Ovary (tissue), 1 donor: ENCODE measurements around the gene FBXL5.

Experiments
- EP300 ChIP-seq: sonication (generic); formaldehyde crosslinking; IDR thresholded peaks from one replicate; pipeline ENCODE4 v1.6.1; 2017; ENCODE audit warnings: antibody characterized with exemption
- POLR2A ChIP-seq: fragments of 450-650 bp; IDR thresholded peaks from one replicate; pipeline ENCODE4 v1.6.1; 2017; ENCODE audit warnings: antibody characterized with exemption, mild to moderate bottlenecking, moderate library complexity

GRCh38 chr4:15704129-15704528 is 49.0 kb upstream of the FBXL5 start:
- TF ChIP-seq EP300 (no peak), POLR2A (no peak)
